Measurements from ENCODE around the gene MAD2L1BP.

MAD2L1BP gene

DNA sequence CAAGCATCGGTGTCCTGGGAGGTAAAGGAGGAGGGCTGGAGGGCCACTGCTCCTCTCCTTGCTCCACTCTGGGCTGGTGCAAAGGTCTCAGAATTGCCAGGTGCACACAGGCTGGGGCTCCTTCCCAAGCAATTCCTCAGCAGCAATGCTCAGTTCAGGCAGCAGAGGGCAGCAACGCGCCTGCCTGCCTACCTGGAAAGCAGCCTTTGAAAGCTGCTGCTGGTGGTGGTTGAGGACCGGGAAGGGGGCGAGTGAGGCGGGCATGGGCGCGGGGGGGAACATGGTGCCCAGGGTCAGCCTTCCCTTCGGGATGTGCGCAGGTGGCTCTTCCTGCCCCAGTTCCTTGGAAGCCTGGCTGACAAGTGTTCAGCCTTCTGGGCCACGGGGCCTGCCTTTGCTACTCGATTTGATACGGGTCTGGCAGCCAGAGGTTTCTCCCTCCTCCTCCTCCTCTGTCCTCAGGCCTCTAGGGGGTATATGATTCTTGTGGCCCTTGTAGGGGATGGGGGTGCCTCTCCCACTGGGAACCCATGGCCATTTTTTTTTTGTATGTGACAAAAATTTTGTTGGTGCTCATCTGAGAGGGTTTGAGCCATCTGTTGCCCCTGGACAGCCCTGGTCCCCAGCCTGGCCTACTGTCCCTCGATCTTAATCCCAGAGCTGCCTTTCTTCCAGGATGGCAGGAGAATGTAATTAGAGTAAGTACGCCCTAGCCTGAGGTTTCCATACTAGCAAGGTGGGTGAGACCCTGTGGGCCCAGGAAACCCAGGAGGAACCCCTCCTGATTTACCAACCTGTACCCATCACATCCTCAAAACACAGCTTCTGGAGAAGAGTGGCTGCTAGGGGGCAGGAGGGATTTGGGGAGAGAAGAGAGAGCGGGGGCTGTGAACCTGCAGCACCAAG lies 31.9 kb downstream of the MAD2L1BP start:
- DNase-seq (ENCODE audit: low read depth) = peak; percentile 44

DNA sequence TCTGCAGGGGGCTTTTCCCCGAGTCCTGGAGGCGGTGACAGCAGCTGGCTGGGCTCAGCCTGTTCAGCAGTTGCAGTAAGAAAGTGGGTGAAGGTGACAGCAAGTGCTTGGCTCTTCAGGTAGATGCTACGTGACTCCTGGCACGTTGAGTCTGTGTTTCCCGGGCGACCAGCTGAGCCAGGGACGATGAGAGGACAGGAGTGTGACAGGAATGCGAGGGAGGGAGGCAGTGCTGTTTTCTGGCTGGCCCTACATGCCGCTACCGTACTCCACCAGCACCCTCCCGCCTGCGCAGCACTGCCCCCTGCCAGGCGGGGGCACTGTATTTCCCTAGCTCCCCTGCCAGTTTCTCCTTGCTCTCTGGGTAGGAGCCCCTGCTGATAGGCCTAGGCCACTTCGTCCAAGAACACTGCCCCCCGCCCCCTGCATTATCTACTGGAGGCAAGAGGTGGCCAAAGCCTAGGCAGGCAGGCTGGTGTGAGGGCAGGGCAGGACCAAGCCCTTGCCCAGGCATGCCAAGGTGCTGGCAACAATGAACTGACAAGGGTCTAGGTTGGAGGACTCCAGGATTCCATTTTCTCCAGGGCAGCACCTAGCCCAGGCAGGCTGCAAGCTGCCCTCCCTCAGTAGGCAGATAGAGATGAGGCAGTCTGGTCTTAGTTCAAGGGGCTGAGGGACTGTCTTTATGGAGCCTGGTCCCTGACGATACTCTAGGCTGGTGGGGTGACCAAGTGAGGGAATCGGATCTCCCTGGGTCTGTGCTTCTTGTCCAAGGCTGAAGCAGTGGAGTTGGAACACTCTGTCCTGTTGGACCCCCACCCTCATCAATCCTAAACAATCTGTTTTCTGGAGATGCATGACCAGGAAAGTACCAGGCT lies 32.8 kb downstream of the MAD2L1BP start:
- peak; percentile 41 for DNase-seq (ENCODE audit: low read depth)

DNA sequence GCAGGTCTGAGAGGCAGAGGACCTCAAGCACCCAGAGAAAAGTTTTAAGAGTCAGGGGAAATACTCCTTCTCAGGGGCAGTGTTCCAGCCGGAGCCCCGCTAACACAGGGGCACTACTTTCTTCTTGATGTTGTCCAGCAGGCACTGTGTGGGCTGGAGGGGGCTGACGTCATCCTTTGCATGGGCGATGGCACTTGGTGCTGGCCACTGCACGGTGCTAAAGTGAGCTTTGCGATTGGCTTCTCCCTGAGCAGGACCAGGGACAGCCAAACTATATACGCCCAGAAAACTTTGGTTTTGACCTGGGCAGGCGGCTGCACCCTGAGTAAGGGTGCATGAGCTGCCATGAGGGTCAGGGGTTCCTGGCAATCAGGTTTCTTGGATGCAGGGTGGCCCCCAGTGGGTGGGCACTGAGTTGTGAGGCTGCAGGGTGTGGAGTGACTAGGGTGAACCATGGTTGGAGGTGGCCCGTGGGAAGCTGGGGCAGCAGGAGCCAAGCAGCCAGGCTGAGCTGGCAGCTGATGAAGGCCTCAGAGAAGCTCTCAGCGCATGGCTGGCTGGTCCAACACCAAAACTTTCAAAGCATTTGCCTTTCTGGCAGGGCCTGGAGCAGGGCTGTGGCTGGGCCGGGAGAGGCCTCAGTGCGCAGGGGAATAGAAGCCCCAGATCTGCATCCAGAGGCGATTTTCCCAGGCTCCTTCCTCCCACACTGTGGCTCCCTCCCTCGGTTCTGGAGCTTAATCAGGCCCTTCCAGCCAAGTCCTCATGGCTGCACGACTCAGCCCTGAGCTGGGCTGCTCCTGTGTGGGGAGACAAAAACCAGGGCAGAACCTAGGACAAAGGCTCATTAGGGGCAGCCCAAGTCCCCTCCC lies 33.6 kb downstream of the MAD2L1BP start:
- DNase-seq (ENCODE audit: low read depth) = peak; percentile 45

DNA sequence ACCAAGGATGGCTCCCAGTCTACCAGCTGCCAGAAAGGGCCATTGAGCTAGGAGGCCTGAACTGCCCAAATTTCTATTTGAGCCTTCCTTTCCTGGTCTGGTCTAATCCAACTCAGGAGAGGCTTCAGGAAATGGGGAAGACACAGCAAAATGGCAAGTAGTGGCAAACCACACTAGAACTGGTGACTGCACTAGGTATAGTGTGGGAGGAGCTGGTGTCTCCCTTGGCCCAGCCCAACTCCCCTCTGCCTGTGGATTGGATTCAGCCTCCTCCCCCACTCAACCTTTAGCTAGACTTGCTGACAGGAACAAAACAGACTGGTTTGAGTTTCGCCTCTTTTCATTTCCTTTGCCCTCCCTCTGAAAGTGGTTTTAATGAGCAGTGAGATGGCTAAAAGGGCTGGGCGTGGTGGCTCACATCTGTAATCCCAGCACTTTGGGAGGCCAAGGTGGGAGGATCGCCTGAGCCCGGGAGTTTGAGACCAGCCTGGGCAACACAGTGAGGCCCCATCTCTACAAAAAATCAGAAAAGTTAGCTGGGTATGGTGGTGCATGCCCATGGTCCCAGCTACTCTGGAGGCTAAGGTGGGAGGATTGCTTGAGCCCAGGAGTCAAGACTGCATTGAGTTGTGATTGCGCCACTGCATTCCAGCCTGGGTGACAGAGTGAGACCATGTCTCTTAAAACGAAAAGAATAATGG lies 34.4 kb downstream of the MAD2L1BP start:
- DNase-seq (ENCODE audit: low read depth) = no peak

DNA sequence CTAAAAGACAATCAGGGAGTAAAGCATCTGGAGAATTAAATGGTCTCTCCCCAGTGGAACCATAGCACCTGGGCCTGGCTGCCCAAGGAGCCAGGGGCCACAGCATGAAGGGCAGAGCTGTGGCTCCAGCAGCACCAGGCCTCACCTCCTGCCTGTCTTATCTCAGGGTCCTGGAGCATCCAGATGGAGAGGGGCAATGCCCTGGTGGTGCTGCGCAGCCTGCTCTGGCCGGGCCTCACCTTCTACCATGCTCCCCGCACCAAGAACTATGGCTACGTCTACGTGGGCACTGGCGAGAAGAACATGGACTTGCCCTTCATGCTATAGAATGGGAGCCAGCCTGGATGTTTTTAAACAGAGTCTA lies 35.0 kb downstream of the MAD2L1BP start:
- DNase-seq (ENCODE audit: low read depth) = no peak

DNA sequence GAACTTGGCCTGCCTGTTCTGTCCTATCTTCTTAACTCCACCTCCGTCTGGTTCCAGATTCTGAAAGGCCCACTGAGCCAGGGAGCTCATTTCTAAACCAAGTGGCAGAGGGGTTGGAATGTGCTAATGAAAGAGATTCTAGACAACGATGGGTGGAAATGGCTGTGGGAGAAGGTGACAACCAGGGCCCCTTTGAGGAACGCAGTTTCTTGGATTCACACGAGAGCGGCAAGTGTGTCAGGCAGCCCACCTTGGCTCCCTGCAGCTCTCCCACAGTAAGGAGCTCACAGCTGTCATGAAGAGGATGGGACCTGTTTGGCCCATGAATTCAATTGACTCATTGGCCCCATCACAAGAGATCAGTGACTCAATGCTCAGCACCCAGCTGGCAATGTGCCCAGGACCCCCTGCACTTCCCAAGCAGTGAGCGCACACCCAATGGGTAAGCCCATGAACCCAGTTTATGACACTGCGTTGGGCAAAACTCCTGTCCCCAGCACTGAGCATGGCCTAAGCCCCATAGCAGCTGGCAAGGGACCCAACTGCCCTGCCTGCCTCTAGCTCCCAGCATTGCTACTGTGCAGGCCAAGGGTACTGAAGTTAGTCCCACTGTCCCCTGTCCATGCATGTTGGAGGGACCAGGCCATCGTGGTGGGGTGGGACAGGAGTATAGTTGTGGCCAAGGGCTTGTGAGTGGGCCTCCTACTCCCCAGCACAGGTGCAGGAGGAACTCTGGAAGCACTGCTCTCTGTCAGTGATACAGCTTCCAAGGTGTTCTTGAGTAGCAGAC lies 35.6 kb downstream of the MAD2L1BP start:
- DNase-seq (ENCODE audit: low read depth) = no peak

DNA sequence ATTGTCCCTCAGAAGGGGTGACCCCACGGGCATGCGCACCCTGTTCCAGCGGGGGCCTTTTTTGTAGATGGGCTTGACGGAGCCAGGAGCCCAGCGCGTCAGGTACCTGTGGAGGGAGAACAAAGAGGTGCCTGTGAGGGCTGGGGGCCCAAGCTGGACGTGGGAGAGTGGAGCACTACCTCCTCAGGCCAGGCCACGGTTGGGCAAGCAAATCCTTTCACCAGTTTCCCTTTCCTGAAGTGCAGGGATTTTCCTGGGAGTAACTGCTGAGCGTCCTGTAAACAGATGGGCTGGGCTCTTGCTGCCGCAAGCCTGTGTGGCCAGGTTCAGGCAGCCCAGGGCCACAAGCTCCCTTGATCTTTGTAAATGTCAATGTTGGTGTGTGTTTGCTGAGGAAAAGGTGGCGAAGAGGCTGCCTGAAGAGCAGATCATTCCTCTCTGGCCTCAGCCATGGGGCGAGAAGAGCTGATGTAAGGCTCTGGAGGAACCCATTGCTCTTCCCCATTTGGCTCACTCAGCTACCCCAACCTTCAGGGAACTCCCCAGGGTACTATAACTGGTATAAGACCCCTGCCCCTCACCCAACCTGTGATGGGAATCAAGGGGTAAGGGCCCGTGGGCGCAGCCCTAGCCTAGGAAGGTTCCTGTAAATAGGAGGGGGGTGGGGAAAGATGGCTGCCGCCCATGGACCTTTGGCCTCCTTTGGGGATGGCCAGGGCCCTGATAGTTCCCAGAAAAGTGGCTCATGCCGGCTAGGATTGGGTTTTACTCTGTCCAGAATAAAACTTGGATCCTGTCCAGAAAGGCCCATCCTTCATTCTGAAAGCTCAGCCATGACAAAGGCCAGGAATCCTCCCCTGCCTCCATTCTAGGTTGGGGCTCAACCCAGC lies 36.4 kb downstream of the MAD2L1BP start:
- no peak for DNase-seq (ENCODE audit: low read depth)

DNA sequence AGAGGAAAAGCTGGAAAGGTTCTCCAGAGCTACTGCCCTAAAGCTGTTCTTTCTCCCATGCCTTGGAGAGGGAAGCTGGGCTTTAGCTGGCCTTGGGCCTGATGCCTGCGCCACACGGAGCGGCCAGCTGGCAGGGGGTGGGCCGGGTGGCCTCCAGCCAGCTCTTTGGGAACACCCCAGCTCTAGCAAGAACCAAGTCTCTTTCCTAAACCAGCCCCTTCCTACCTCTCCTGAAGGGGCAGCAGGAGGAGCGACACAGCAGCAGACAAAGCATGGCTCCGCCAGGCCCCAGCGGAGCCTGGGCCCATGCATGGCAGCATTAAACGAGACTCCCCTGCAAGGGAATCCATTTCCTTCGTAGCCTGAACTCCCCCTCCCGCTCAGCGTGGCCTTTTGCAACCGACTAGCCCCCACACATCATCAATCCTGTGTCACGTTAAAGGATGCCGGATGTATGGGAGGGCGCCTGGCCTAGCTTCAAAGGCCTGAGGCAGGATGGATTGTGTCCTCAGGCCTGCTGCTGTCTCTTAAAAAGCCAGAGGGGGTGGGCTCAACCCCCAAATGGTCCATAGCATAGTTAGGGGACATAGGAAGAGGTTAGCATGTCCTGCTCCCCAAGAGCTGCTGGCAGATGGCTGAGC lies 37.9 kb downstream of the MAD2L1BP start:
- no peak for DNase-seq (ENCODE audit: low read depth)

DNA sequence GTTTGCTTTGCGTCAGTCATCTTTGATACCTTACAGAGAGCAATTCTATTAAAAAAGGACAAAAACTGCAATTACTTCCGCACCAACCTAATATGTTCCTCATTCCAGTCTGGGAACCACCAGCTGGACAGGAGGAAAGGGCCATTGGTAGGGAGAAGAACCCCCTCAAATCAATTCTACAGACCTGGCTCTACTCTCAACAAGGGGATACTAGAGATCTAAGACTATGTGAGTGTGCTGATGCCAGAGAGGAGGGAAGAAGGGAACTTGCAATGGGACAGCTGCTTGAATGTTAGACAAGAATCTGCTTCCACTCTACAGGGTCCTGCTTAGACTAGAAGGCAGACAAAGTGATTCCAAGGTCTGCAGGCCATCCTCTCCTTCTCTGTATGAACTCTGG lies 38.7 kb downstream of the MAD2L1BP start:
- no peak for DNase-seq (ENCODE audit: low read depth)

DNA sequence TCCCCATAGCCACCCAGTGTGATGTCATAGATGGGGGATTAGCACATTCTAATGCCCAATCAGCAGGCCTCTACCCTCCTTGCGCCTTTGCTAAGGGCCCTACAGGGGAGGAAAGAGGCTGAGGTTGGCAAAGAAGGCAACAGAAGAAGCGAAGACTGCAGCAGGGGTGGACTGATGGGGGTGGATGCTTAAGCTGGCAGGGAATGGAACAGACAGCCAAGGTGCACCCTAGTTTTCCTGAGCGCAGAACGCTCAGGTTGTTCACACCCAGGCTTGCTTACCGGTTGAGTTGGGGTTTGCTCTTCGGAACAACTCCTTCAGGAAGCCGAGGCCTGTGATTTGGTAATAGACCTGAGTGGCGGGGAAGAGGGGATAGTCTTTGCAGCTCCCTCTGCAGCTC lies 39.3 kb downstream of the MAD2L1BP start:
- DNase-seq (ENCODE audit: low read depth) = no peak

DNA sequence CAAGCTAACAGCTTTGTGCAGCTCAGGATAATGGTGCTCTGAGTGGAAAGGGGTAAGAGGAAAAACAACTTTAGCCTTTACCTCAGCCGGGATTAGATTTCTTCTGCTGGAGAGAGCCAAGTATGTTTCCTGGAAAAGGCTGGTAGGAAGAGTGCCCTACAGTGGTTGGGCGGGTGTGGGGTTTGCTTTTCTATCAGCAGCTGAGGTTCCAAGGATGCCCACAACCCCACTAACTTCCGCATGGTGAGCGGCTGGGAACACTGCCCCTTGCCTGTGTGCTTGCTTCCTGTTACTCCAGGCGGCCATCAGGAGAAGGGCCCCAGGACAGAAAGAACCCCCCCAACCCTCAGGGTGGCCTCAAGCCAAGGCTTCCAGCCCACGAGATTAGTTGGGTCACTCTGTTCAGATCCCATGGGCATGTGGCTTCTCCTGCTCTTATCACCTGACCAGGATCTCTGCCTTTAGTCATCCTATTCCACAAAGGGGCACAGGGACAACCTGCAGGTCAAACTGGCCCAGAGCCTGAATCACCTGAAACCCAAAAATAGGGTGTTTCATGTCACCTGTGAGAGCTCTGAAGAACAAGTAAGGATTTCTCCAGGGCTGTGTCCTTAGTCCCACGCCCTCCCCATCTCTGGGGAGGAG lies 41.4 kb downstream of the MAD2L1BP start:
- no peak for DNase-seq (ENCODE audit: low read depth)

DNA sequence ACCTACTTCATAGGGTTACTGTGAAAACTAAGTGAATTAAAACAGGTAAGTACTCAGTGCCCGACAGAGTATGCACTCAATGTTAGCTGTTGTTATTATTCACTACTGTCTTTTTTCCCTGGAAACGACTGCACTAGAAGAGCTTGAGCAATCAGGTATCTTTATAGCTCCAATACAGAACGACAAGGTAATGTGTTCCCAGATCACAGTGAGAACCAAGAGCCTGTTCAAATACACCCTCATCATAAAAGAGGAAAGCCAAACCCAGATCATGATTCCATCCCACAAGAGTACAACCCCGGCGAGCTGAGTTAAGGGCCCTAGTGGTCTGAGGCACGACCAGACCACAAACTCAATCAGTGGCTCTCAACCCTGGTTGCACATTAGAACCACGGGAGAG lies 42.1 kb downstream of the MAD2L1BP start:
- no peak for DNase-seq (ENCODE audit: low read depth)

DNA sequence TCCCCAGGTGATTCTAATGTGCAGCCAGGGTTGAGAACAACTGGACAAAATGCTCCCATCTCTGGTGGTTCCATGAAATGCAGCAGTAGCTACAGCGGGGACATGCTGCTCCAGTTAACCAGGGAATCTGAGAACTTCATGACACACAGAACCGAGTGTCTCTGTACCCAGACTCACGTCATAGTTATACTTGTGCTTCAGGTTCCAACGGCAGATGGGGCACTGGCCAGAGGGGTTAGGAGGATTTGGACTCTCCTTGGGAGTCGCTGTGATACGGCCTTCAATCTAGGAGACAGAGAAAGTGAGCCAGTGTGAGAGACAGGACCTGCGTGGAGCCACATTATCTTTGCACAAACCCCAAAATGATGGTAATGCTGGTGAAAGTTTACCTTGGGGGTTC lies 42.7 kb downstream of the MAD2L1BP start:
- no peak for DNase-seq (ENCODE audit: low read depth)

DNA sequence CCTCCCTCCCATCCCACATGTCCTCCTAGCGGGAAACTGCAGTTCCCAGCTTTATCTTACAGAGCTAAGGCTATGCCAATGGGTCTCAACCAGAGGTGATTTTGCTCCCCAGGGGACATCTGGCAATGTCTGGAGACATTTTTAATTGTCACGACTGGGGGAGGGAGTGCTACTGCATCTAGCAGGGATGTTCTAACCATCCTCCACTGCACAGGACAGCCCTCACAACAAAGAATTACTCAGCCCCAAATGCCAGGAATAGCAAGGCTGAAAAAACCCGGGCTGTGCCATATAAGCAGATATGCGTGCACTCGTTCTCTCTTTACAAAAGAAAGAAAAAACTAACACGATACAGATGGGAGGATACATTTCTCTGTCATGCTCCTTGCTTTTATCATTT lies 43.4 kb downstream of the MAD2L1BP start:
- no peak for DNase-seq (ENCODE audit: low read depth)

DNA sequence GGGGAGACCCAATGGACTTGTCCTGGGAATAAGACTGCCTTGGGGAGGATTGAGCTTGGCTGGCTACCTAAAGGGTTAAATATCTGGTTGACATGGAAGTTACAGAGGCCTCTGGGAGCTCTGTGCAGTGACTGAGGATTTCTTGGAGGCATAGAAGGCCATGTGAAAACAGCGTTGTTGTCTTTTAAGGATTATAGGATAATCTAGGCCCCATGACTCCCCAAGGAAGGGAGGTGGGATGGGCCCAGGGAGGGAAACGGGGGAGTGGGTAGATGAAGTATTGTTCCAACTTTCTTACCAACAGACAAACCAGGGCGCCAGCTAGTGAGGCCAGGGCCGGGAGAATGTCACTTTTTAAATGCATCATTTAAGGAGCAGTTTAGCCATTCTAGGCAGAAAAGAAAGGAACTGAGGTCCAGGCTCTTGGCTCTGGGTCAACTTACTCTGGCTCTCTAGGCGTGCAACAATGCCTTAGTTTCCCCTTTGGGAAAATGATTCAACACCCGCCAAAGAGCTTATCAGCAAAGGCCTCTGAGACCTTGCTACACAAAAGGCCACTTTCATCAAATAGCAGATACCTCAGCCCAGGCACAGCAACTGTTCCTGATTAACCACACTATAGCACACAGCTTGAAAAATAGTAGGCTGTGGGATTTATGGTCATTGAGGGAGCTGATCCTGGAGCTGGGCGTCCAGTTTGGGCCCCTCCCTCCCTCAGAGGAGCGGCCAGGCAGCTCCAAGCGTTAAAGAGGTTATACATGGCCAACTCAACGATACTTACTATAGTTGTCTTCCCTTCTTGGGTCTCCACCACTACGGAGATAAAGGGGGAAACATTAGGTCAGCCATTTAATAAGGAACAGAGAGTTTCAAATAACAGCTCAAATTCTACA lies 44.9 kb downstream of the MAD2L1BP start:
- DNase-seq (ENCODE audit: low read depth) = no peak

DNA sequence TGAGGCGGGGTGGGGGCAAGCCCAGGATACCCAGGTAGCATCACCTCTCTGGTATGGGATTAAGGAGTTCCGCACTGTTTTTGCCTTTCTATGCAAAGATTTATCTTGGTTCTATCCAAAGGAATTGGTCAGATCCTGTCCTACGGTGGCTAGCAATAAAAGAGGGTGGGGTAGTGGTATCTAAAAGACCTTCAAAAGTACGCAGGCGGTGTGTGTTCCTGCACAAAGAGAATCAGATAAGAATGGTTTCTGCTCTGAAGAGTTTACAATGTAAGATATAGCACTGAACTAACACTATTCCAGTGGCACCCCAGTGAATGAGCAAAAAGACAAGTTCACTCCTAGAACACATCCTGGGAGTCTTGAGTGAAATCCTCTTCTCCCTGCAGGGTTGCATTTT lies 45.7 kb downstream of the MAD2L1BP start:
- no peak for DNase-seq (ENCODE audit: low read depth)

DNA sequence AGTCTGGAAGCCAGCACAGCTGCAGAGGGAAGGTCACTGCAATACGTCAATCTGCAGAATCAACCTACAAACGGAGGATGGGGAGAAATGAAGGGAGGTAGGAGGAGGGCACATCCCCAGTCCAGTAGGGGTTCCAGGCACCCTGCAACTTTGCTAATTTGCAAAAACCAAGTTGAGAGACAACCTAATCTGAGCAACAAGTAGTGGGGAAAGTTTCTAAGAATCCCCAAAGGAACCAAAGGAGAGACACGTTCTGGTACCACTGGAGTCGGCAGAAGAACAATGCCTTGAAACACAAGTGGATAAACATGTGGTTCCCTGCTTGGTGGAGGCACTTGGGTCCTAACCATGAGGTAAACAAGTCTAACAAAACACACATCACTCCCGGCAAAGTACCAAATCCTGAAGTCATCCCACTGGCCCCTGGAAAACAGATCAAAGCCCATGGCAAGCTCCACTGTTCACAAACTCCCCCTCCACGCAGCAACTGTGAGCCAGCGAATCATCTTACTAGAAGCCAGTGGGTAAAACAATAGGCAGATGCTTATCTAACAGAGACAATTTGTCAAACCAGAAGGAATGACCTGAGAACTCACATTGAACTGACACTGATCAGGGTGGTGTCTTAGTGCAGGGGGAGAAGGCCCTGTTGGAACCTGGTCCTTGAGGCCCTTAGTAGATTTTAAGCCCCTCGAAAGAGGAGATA lies 47.2 kb downstream of the MAD2L1BP start:
- no peak for DNase-seq (ENCODE audit: low read depth)
